IPS DF 6.9 (cell line): ENCODE data around the gene RIMS1.

Source experiments
- DNase-seq: peaks from one replicate; pipeline ENCODE4 v3.0.0-alpha.2; 2013; ENCODE audit warnings: low read depth, low spot score
- H3K27ac ChIP-seq: one replicate; pipeline ENCODE4 v1.5.1; 2013; ENCODE audit warnings: low read length, control low read depth
- H3K27me3 ChIP-seq: 2 replicates; pipeline ENCODE4 v1.6.1; 2013; ENCODE audit warnings: mild to moderate bottlenecking, low read length; ENCODE audit not compliant: control insufficient read depth, insufficient read depth
- H3K36me3 ChIP-seq: 2 replicates; pipeline ENCODE4 v1.6.1; 2013; ENCODE audit warnings: low read length; ENCODE audit not compliant: control insufficient read depth, insufficient read depth
- H3K4me1 ChIP-seq: 2 replicates; pipeline ENCODE4 v1.6.1; 2013; ENCODE audit warnings: low read length; ENCODE audit not compliant: control insufficient read depth, insufficient read depth
- H3K4me3 ChIP-seq: 2 replicates; pipeline ENCODE4 v1.5.1; 2013; ENCODE audit warnings: mild to moderate bottlenecking, low read length
- H3K9me3 ChIP-seq: 2 replicates; pipeline ENCODE4 v1.6.1; 2013; ENCODE audit warnings: low read length, inconsistent platforms; ENCODE audit not compliant: control insufficient read depth, insufficient read depth
- WGBS: extraction: QIAGEN DNeasy Blood & Tissue Kit; methylation state at CpG from one replicate; pipeline ENCODE4 v1.1.7; 2013; ENCODE audit warnings: mixed read lengths, missing lambda C conversion rate; ENCODE audit not compliant: insufficient read length, insufficient coverage; 5-methylcytosine and 5-hydroxymethylcytosine counted together

Gene RIMS1

GRCh38 chr6:71900642-71901041 lies 14.3 kb downstream of the RIMS1 start:
- no peaks in the 10 kb centered on the region for H3K27me3 ChIP-seq
- no peak for DNase-seq
- no CpG with 5 or more reads among the region's 1 CpG for WGBS

DNA sequence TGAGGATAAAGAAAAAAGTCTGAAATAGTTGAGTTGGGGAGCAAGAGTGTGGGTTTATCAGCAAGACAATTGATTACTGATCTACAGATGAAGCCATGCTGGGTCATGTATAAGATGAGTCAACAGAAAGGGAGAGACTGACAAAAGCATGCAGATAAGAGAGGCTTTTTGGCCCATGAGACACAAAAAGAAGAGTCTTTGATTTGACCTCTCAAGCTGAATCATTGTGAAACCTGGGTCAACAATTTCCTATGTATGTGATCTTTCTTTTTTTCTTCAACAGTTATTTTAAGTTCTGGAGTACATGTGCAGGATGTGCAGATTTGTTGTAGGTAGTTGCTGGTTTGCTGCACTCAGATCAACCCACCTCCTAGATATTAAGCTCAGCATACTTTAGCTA lies 15.9 kb downstream of the RIMS1 start:
- H3K27me3 ChIP-seq, result no peaks in the 10 kb centered on the region
- no peaks in the 10 kb centered on the region for H3K36me3 ChIP-seq
- H3K9me3 ChIP-seq, result no peaks in the 10 kb centered on the region
- H3K27ac ChIP-seq, result no peak overlapping the region
- no peak overlapping the region for H3K4me3 ChIP-seq
- no peak for DNase-seq
- H3K4me1 ChIP-seq, result no peaks in the 10 kb centered on the region

More at GRCh38 chr6:71900642-71901041, 14.3 kb downstream of the RIMS1 start:
- Histone ChIP-seq H3K4me3 (no peak overlapping the region), H3K4me1 (no peaks in the 10 kb centered on the region), H3K9me3 (no peaks in the 10 kb centered on the region), H3K27ac (no peak overlapping the region), H3K36me3 (no peaks in the 10 kb centered on the region)

DNA sequence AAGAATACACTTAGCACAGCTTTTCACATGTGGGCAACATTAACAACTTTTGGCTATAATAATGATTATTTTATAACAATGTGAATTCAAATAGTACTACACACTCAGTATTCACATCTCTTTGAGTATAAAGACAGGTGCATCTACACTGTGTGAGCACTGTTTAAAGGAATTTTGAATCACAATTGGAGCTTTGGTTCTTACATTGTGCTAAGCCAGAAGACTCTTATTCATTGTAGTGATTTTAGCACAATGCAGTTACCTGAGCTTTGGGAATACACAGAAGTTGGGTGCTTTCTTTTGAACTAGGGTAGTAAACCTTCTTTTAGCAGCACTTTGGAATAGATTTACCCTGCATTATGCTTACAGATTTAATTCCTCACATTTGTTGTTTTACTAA lies 20.5 kb downstream of the RIMS1 start:
- no peak overlapping the region for H3K4me3 ChIP-seq
- no peak for DNase-seq
- no peak overlapping the region for H3K27ac ChIP-seq
- no peaks in the 10 kb centered on the region for H3K27me3 ChIP-seq
- H3K4me1 ChIP-seq, result no peaks in the 10 kb centered on the region
- H3K36me3 ChIP-seq, result no peaks in the 10 kb centered on the region
- H3K9me3 ChIP-seq, result no peaks in the 10 kb centered on the region

DNA sequence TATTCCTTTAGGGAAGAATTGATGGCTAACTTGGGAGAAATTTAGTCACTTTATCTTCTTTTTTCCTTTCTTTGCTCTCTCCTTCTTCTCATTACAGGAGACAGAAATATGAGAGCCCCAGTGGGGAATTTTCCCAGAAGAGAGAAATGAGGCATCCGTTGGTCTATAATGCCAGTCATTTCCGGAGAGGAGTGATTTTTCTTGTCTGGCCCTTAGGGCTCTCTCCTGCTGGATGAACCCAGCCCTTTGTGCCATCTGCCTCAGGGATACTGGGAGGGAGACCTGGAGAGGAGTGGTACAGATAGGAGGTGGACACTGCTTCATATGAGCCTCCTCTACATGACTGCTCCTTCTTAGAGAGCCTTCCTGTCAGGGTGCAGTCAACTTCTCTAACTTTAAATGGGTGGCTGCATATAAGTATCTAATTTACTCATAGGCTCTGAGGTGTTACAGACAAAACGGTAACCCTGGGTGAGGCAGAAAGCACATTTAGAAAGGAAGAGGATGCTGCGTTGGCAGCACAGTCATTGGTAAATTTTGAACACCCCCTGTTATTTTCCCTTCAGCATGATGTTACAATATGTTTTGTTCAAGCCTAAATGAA lies 21.9 kb downstream of the RIMS1 start:
- DNase-seq, result no peak
- Histone ChIP-seq H3K9me3 (no peaks in the 10 kb centered on the region), H3K27ac (no peak overlapping the region), H3K4me3 (no peak overlapping the region), H3K27me3 (no peaks in the 10 kb centered on the region), H3K36me3 (no peaks in the 10 kb centered on the region), H3K4me1 (no peaks in the 10 kb centered on the region)
- WGBS, result no CpG with 5 or more reads among the region's 4 CpGs

- Histone ChIP-seq H3K36me3 (no peaks in the 10 kb centered on the region), H3K4me3 (no peak overlapping the region), H3K27ac (no peak overlapping the region), H3K27me3 (no peaks in the 10 kb centered on the region), H3K9me3 (no peaks in the 10 kb centered on the region), H3K4me1 (no peaks in the 10 kb centered on the region)
- DNase-seq, result no peak
- no CpG with 5 or more reads among the region's 1 CpG for WGBS
Observed at GRCh38 chr6:71913444-71914234, 27.3 kb downstream of the RIMS1 start.

DNA sequence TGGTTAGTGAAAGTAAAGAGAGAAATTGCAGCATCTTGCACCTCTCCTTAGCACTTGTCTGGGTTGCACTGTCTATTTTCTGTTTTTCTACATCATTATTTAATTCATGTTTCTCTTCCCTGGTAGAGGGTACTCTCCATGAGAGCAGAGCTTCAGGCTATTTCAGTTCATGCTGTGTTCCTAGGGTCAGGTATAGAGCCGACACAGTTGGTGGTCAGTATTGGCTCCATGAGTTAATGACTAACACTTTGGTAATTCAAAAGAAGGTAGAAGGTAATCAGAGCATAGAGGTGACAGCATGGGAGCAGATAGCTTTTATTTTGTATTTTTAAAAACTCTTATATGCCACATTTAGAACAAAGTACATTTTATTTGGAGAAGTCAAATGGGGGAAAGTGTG lies 42.7 kb downstream of the RIMS1 start:
- Histone ChIP-seq H3K4me3 (no peak overlapping the region), H3K27ac (no peak overlapping the region), H3K4me1 (no peaks in the 10 kb centered on the region), H3K27me3 (no peaks in the 10 kb centered on the region), H3K36me3 (no peaks in the 10 kb centered on the region), H3K9me3 (no peaks in the 10 kb centered on the region)
- DNase-seq, result peak; percentile 33
- WGBS, result no CpG with 5 or more reads among the region's 1 CpG

DNA sequence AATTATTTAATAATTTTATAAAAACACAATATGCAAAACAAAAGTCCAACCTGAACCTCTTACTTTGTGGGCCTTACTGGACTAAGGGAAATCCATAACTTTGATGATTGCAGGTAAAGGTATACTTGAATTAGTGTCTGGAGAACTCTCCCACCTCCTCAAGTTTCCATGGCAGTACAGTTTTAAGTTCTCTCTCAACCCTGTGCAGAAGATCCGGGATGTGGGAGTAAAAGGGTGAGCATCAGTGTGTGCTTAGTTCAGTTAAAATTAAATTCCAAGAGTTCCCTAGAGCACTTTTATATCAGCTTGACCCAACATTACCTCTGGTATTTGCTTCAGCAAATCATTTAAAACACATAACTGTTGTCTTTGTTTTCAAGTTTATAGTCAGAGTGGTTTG lies 47.5 kb downstream of the RIMS1 start:
- Histone ChIP-seq H3K4me1 (no peaks in the 10 kb centered on the region), H3K27ac (no peak overlapping the region), H3K9me3 (no peaks in the 10 kb centered on the region; the same call in 1 of the 2 replicates), H3K4me3 (no peak overlapping the region), H3K36me3 (no peaks in the 10 kb centered on the region), H3K27me3 (no peaks in the 10 kb centered on the region)
- WGBS, result no CpG with 5 or more reads among the region's 1 CpG
- no peak for DNase-seq

DNA sequence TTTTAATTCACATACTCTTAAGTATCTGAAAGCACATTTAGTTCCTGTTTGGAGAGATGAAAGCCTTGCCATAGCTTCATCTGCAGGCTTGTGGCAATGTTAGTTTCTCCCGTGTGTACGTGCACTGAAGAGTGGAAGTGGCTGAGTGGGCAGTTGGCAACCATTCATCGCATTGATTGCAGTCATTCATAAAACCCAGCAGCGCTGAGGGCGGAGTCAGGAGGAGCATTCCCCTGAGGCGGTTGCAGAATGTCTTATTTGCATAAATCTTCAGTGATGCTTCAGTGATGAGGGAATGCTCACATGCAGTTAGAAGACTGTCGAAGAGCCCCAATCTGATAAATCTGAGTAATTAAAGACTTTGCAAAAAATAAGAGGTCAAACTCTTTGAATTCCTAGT lies 79.1 kb downstream of the RIMS1 start:
- H3K4me3 ChIP-seq, result no peak overlapping the region
- no CpG with 5 or more reads among the region's 7 CpGs for WGBS
- no peak for DNase-seq

GRCh38 chr6:71967436-71967835 lies 81.1 kb downstream of the RIMS1 start:
- DNase-seq, result no peak
- Histone ChIP-seq H3K27me3 (no peaks in the 10 kb centered on the region), H3K4me1 (no peaks in the 10 kb centered on the region), H3K4me3 (no peak overlapping the region), H3K36me3 (no peaks in the 10 kb centered on the region), H3K27ac (no peak overlapping the region), H3K9me3 (no peaks in the 10 kb centered on the region)
- no CpG with 5 or more reads among the region's 5 CpGs for WGBS

More for the DNA sequence above, 79.1 kb downstream of the RIMS1 start:
- Histone ChIP-seq H3K27me3 (no peaks in the 10 kb centered on the region), H3K4me1 (no peaks in the 10 kb centered on the region), H3K36me3 (no peaks in the 10 kb centered on the region), H3K9me3 (no peaks in the 10 kb centered on the region), H3K27ac (no peak overlapping the region)

DNA sequence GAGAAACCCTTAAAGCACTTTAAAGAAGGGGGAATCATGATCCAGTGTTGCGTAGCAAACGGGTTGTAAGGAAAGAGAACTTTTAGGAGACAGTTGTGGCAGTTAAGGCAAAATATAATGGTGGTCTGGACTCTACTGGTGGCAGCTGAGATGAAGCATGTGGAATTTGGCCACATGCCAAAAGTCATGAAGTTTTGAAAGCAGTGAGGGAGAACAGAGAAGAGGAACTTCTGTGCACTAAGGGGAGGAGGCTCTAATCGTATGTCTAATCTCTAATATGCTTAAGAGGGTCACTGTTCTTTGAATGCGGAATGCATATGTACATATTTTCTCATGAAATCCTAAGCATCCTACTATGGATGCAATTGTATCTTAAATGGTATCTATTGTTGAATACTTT lies 91.5 kb downstream of the RIMS1 start:
- no peaks in the 10 kb centered on the region for H3K27me3 ChIP-seq
- no peaks in the 10 kb centered on the region for H3K9me3 ChIP-seq
- H3K4me3 ChIP-seq, result no peak overlapping the region
- H3K36me3 ChIP-seq, result no peaks in the 10 kb centered on the region
- no peak for DNase-seq
- WGBS, result no CpG with 5 or more reads among the region's 4 CpGs
- no peaks in the 10 kb centered on the region for H3K4me1 ChIP-seq
- no peak overlapping the region for H3K27ac ChIP-seq

- no CpG with 5 or more reads among the region's 2 CpGs for WGBS
- Histone ChIP-seq H3K36me3 (no peaks in the 10 kb centered on the region), H3K4me3 (no peak overlapping the region), H3K9me3 (no peaks in the 10 kb centered on the region), H3K27ac (no peak overlapping the region), H3K27me3 (no peaks in the 10 kb centered on the region), H3K4me1 (no peaks in the 10 kb centered on the region)
- DNase-seq, result no peak
Observed at GRCh38 chr6:71979911-71980310, 93.6 kb downstream of the RIMS1 start.
